GM06990 (cell line): Measurements from ENCODE around the gene RBX1.
"Not testable (repeated sequence)": the region's sequence is repeated elsewhere in the genome, so short reads cannot be mapped to it uniquely, and the experiment has no call there.

Experiments used
- DNase-seq: peaks from one replicate; pipeline ENCODE4 v3.0.0-alpha.2; 2011; ENCODE audit not compliant: insufficient read length; ENCODE audit errors: extremely low read depth
- H3K27me3 ChIP-seq: replicated peaks from 2 replicates; pipeline ENCODE4 v1.6.0; 2011; ENCODE audit warnings: low read length; ENCODE audit not compliant: control insufficient read depth, insufficient read depth
- H3K36me3 ChIP-seq: 2 replicates; pipeline ENCODE4 v1.5.1; 2011; ENCODE audit warnings: low read length; ENCODE audit not compliant: control insufficient read depth, insufficient read depth
- H3K4me3 ChIP-seq: replicated peaks from 2 replicates; pipeline ENCODE4 v1.5.1; 2011; ENCODE audit warnings: low read depth, mild to moderate bottlenecking, control low read depth, low read length
- TF ChIP-seq, protein P1 (sequence below): IDR thresholded peaks from 2 replicates; pipeline ENCODE4 v1.5.1; 2011; ENCODE audit warnings: low read length, control low read depth, mild to moderate bottlenecking, inconsistent platforms; ENCODE audit not compliant: insufficient read depth, poor library complexity, severe bottlenecking

The RBX1 gene

DNA sequence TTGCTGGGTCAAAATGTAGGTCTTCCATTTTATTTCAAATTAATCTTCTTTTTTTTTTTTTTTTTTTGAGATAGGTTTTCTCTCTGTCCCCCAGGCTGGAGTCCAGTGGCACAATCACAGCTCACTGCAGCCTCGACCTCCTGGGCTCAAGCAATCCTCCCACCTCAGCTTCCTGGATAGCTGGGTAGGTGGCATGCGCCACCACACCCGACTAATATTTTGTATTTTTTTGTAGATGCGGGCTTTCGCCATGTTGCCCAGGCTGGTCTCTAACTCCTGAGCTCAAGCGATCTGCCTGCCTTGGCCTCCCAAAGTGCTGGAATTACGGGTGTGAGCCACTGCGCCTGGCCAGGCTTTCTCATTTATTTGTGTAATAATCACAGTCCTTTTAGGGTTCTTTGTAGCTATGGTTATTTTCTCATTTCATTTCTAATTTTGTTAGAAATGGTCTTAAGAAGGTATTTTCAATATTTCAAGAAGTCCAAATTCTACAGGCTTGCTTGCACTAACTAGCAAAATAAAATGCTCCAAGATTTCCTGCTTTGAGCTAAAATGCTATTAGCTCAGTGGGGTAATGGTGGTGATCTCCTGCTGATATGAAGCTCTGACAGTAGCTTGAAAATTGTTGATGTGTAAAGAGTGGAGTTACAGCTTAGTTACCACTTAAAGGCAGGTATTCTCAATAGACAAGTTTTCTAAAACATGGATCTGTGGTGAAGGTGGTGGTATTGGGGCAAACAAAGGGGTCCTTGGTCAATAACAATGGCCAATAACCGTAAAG is 50.0 kb downstream of the RBX1 start:
- H3K4me3 ChIP-seq: no peak overlapping the region
- no peak for DNase-seq
- TF ChIP-seq, protein P1, sequence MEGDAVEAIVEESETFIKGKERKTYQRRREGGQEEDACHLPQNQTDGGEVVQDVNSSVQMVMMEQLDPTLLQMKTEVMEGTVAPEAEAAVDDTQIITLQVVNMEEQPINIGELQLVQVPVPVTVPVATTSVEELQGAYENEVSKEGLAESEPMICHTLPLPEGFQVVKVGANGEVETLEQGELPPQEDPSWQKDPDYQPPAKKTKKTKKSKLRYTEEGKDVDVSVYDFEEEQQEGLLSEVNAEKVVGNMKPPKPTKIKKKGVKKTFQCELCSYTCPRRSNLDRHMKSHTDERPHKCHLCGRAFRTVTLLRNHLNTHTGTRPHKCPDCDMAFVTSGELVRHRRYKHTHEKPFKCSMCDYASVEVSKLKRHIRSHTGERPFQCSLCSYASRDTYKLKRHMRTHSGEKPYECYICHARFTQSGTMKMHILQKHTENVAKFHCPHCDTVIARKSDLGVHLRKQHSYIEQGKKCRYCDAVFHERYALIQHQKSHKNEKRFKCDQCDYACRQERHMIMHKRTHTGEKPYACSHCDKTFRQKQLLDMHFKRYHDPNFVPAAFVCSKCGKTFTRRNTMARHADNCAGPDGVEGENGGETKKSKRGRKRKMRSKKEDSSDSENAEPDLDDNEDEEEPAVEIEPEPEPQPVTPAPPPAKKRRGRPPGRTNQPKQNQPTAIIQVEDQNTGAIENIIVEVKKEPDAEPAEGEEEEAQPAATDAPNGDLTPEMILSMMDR: no peak

GRCh38 chr22:41001722-41002122 is 50.5 kb downstream of the RBX1 start:
- no peak overlapping the region for H3K4me3 ChIP-seq
- H3K36me3 ChIP-seq: no peaks in the 10 kb centered on the region
- no peak for DNase-seq
- H3K27me3 ChIP-seq: no peaks in the 10 kb centered on the region
- TF ChIP-seq, protein P1: no peak

More for the DNA sequence above, 50.0 kb downstream of the RBX1 start:
- Histone ChIP-seq H3K36me3 (no peaks in the 10 kb centered on the region), H3K27me3 (no peaks in the 10 kb centered on the region)

DNA sequence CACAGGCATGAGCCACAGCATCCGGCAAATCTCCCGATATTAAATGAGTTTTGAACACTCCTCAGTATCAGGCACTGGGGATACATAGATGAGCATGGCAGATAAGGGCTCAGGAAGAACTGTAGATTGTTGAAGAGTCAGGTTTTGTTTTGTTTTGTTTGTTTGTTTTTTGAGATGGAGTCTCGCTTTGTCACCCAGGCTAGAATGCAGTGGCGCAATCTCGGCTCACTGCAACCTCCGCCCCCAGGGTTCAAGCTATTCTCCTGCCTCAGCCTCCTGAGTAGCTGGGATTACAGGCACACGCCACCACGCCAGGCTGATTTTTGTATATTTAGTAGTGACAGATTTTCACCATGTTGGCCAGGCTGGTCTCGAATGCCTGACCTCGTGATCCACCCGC is 51.2 kb downstream of the RBX1 start:
- not testable (repeated sequence) for H3K36me3 ChIP-seq, DNase-seq, H3K27me3 ChIP-seq, H3K4me3 ChIP-seq

GRCh38 chr22:41003066-41003465 is 51.9 kb downstream of the RBX1 start:
- Histone ChIP-seq H3K27me3 (no peaks in the 10 kb centered on the region), H3K4me3 (no peak overlapping the region), H3K36me3 (no peaks in the 10 kb centered on the region)
- TF ChIP-seq, protein P1: no peak
- no peak for DNase-seq

DNA sequence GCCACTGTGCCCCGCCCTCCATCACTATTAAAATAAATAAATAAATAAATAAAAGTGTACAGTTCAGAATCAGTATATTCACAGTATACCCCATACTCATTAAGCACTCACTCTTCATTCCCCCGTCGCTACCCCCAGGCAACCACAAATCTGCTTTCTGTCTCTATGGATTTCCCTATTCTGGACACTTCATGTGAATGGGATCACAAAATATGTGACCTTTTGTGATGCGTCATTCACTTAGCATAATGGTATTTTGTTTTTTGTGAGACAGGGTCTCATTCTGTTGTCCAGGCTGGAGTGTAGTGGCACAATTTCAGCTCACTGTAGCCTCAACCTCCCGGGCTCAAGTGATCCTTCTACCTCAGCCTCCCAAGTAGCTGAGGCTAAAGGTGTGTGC is 52.8 kb downstream of the RBX1 start:
- DNase-seq: no peak
- Histone ChIP-seq H3K36me3 (no peaks in the 10 kb centered on the region), H3K27me3 (no peaks in the 10 kb centered on the region), H3K4me3 (no peak overlapping the region)
- TF ChIP-seq, protein P1: no peak

- Histone ChIP-seq H3K36me3 (no peaks in the 10 kb centered on the region), H3K27me3 (no peaks in the 10 kb centered on the region), H3K4me3 (no peak overlapping the region)
- TF ChIP-seq, protein P1: no peak
- no peak for DNase-seq
Measured at GRCh38 chr22:41009222-41009948, 58.2 kb downstream of the RBX1 start.
